Left lung (tissue), 10 donors: ENCODE results near the gene MTMR11. TPM values are rescaled to one million over a fixed set of nuclear protein-coding genes. Genes with fewer than 3 reads are reported as not detected.
A peak's percentile ranks its signal among the peaks of the same experiment; 100 is the strongest.
"Not testable (repeated sequence)": the region's sequence is repeated elsewhere in the genome, so short reads cannot be mapped to it uniquely, and the experiment has no call there.

Experiments used
- ATAC-seq: fragments of 200-7000 bp; cut with Tn5 transposase; one replicate; pipeline ENCODE4 v1.9.1; 2020; ENCODE audit warnings: moderate library complexity
- DNase-seq, 4 donors: peaks; one replicate each; pipeline ENCODE4 v3.0.0-alpha.2; 2013 to 2020
- H3K27ac ChIP-seq, 2 donors: fragments of 200-600 bp; sonication (generic) in 1 of 2; one replicate each; pipeline versions ENCODE4 v1.5.0 to v1.8.0; 2020 to 2021
- H3K27me3 ChIP-seq, 2 donors: fragments of 200-600 bp; sonication (generic) in 1 of 2; one replicate each; pipeline versions ENCODE4 v1.5.0 to v1.8.0; 2020 to 2021
- H3K36me3 ChIP-seq, 2 donors: fragments of 200-600 bp; sonication (generic) in 1 of 2; one replicate each; pipeline versions ENCODE4 v1.5.0 to v1.8.0; 2020 to 2021
- H3K4me1 ChIP-seq, 2 donors: fragments of 200-600 bp; one replicate each; pipeline ENCODE4 v1.8.0; 2021
- H3K4me3 ChIP-seq, 2 donors: fragments of 200-600 bp; sonication (generic) in 1 of 2; one replicate each; pipeline versions ENCODE4 v1.5.0 to v1.8.0; 2020 to 2021; ENCODE audit warnings: mild to moderate bottlenecking in 1 of 2
- H3K9me3 ChIP-seq, 2 donors: fragments of 200-600 bp; sonication (generic) in 1 of 2; one replicate each; pipeline versions ENCODE4 v1.5.0 to v1.8.0; 2020 to 2021
- CTCF ChIP-seq, 2 donors: fragments of 200-600 bp; sonication (generic) in 1 of 2; IDR thresholded peaks; one replicate each; pipeline versions ENCODE4 v1.5.0 to v1.8.0; 2021; ENCODE audit warnings: antibody characterized with exemption in 2 of 2
- intact Hi-C, 2 donors: fragments of 100-400 bp; cut with DNase I; formaldehyde crosslinking; loops; one replicate each; pipeline versions ENCODE4 v1.11.2 to v1.14.2; 2022
- polyA plus RNA-seq, 6 donors: library from polyadenylated mRNA; unstranded; fragments of 120-200 nt; gene quantifications; one replicate each; pipeline ENCODE4 v1.2.1, GENCODE V29; 2013; ENCODE audit not compliant: insufficient read length in 6 of 6
- total RNA-seq, 2 donors: library from RNA; stranded (reverse); fragmentation: NEBNext Ultra II Directional; extraction: Animal tissue kit (Norgen Biotek cat#: 25700); gene quantifications; one replicate each; pipeline ENCODE4 v1.2.1, GENCODE V29; 2021
- donor health status: DM: no; HTN: yes; CAD: no.
- donor health status: DM: no; HTN: no; CAD: no.

MTMR11 gene
- total and polyA plus RNA-seq, 8 donors, result 12.7 to 34.2 (median 26.0) TPM

GRCh38 chr1:149965440-149965839 is 28.8 kb upstream of the MTMR11 start:
- no peak overlapping the region for H3K27ac ChIP-seq
- H3K9me3 ChIP-seq, result no peaks in the 10 kb centered on the region
- ATAC-seq (no peak), DNase-seq (no peak)
- TF ChIP-seq CTCF (IDR thresholded peaks at IDR 0.05), result no peak
- no peak overlapping the region for H3K4me3 ChIP-seq
- intact Hi-C loops, result loop anchor here in 1 of 2 donors (10.0 kb wide), 1 partner anchor 199 kb away; no protein-coding TSS in a partner anchor
- peaks cover 7 to 26% of the 10 kb centered on the region in 2 donors for H3K4me1 ChIP-seq
- peaks cover 0 to 9% of the 10 kb centered on the region in 2 donors for H3K27me3 ChIP-seq
- H3K36me3 ChIP-seq, result peaks cover 0 to 58% of the 10 kb centered on the region in 2 donors

- Histone ChIP-seq H3K4me1 (peaks cover 7 to 26% of the 10 kb centered on the region in 2 donors), H3K9me3 (no peaks in the 10 kb centered on the region), H3K27ac (peak overlapping the region; percentile 2 to 16), H3K27me3 (no peaks in the 10 kb centered on the region), H3K4me3 (no peak overlapping the region), H3K36me3 (peaks cover 0 to 53% of the 10 kb centered on the region in 2 donors)
- intact Hi-C loops, result loop anchor here in 1 of 2 donors (5.0 to 10.0 kb wide), 3 partner anchors 84 to 224 kb away; no protein-coding TSS in a partner anchor
- no peak for TF ChIP-seq CTCF (IDR thresholded peaks at IDR 0.05)
- ATAC-seq (peak; percentile 25), DNase-seq (peak in 1 of 4 donors; percentile 36)
These were observed 26.7 kb upstream of the MTMR11 start for GRCh38 chr1:149963358-149963757.

- DNase-seq, result no peak
- Histone ChIP-seq H3K27me3 (no peaks in the 10 kb centered on the region), H3K27ac (peak overlapping the region; percentile 2 to 16), H3K36me3 (peaks cover 0 to 52% of the 10 kb centered on the region in 2 donors), H3K9me3 (no peaks in the 10 kb centered on the region), H3K4me3 (no peak overlapping the region), H3K4me1 (peaks cover 7 to 26% of the 10 kb centered on the region in 2 donors)
- ATAC-seq, result peak; percentile 34
- TF ChIP-seq CTCF (IDR thresholded peaks at IDR 0.05), result no peak
- intact Hi-C loops, result loop anchor here in 1 of 2 donors (5.0 to 10.0 kb wide), 3 partner anchors 85 to 225 kb away; no protein-coding TSS in a partner anchor
These were observed 26.1 kb upstream of the MTMR11 start for GRCh38 chr1:149962736-149963135.

GRCh38 chr1:149962039-149962647 is 25.5 kb upstream of the MTMR11 start:
- H3K4me3 ChIP-seq, result no peak overlapping the region
- no peaks in the 10 kb centered on the region for H3K27me3 ChIP-seq
- intact Hi-C loops, result loop anchor here in 1 of 2 donors (5.0 to 10.0 kb wide), 3 partner anchors 85 to 225 kb away; no protein-coding TSS in a partner anchor
- peaks cover 0 to 52% of the 10 kb centered on the region in 2 donors for H3K36me3 ChIP-seq
- H3K27ac ChIP-seq, result peak overlapping the region; percentile 2 to 16
- H3K9me3 ChIP-seq, result no peaks in the 10 kb centered on the region
- peak; percentile 72 to 82 for TF ChIP-seq CTCF (IDR thresholded peaks at IDR 0.05)
- DNase-seq (peak in 3 of 4 donors; percentile 40 to 85 (median 67)), ATAC-seq (peak; percentile 97)
- peaks cover 7 to 26% of the 10 kb centered on the region in 2 donors for H3K4me1 ChIP-seq

- H3K27me3 ChIP-seq, ATAC-seq, H3K9me3 ChIP-seq, intact Hi-C loops, H3K27ac ChIP-seq, H3K4me3 ChIP-seq, H3K4me1 ChIP-seq: not testable (repeated sequence)
- peaks cover 0 to 24% of the 10 kb centered on the region in 2 donors for H3K36me3 ChIP-seq
- DNase-seq, result peak in 1 of 4 donors; percentile 51
These were observed 20.9 kb upstream of the MTMR11 start for GRCh38 chr1:149957548-149957947.
